Measurements from ENCODE around the gene TSPAN9. TPM values are rescaled to one million over a fixed set of nuclear protein-coding genes. Genes with fewer than 3 reads are reported as not detected.

Gene TSPAN9
- total and polyA plus RNA-seq, 2 experiments from 2014 or later = 6.0 to 31.5 TPM

- TF ChIP-seq ZNF462 (CRISPR knock-in tag; IDR thresholded peaks at IDR 0.05) = no peak
- TF ChIP-seq JUNB (IDR thresholded peaks at IDR 0.05; ENCODE audit: unreplicated experiment) = no peak
- no peak for TF ChIP-seq STAT1 (IDR thresholded peaks at IDR 0.05; ENCODE audit: unreplicated experiment)
- no peak for TF ChIP-seq NANOG (IDR thresholded peaks at IDR 0.05; ENCODE audit: borderline replicate concordance)
- TF ChIP-seq EZH2 (IDR thresholded peaks at IDR 0.05; ENCODE audit: low read depth, unreplicated experiment) = no peak
- TF ChIP-seq EZH2phosphoT487 (IDR thresholded peaks at IDR 0.05; ENCODE audit: unreplicated experiment) = no peak
- TF ChIP-seq CTCF (conservative IDR thresholded peaks at IDR 0.05; ENCODE audit: low read depth in 2 of 2) = no peak
Observed at GRCh38 chr12:3247629-3248161, 170.5 kb downstream of the TSPAN9 start (continued).
